CD4-positive, alpha-beta memory T cell (primary cell): ENCODE data around the gene SLC17A1. TPM values are rescaled to one million over a fixed set of nuclear protein-coding genes. Genes with fewer than 3 reads are reported as not detected.

ENCODE experiments used
- CTCF ChIA-PET: fragments of 350-600 bp; sonication (Branson Sonifier 250); formaldehyde crosslinking; loops from one replicate; lab custom pipeline; 2021; ENCODE audit warnings: inconsistent platforms; ENCODE audit not compliant: partially characterized antibody; lab: Charles Lee
- POLR2A ChIA-PET: fragments of 350-600 bp; sonication (Branson Sonifier 250); formaldehyde crosslinking; loops from one replicate; lab custom pipeline; 2021; ENCODE audit not compliant: partially characterized antibody; lab: Charles Lee
- DNase-seq, 5 donors: peaks; one replicate each; pipeline versions ENCODE4 v3.0.0 to v3.0.0-alpha.2; 2020 to 2022; ENCODE audit warnings: mixed read lengths in 1 of 5
- H3K27ac ChIP-seq: one replicate; pipeline ENCODE4 v1.7.0; 2013; ENCODE audit warnings: low read depth, low read length
- H3K27me3 ChIP-seq: 2 replicates; pipeline ENCODE4 v1.7.0; 2013; ENCODE audit warnings: mild to moderate bottlenecking, low read length, moderate library complexity; ENCODE audit not compliant: insufficient read depth
- H3K36me3 ChIP-seq: 2 replicates; pipeline ENCODE4 v1.7.0; 2013; ENCODE audit warnings: mild to moderate bottlenecking, low read length, moderate library complexity; ENCODE audit not compliant: insufficient read depth
- H3K4me1 ChIP-seq: 2 replicates; pipeline ENCODE4 v1.7.0; 2013; ENCODE audit warnings: mild to moderate bottlenecking, low read length, moderate library complexity; ENCODE audit not compliant: insufficient read depth
- H3K4me3 ChIP-seq, 2 donors: one replicate each; pipeline ENCODE4 v1.7.0; 2013; ENCODE audit warnings: low read length in 2 of 2, mild to moderate bottlenecking in 1 of 2
- H3K9me3 ChIP-seq, 2 donors: one replicate each; pipeline ENCODE4 v1.7.0; 2013; ENCODE audit warnings: low read length in 2 of 2, control low read depth in 1 of 2; ENCODE audit not compliant: control insufficient read depth in 1 of 2
- H3K27ac Mint-ChIP-seq, 7 donors: one replicate each; pipeline ENCODE4 v1.8.0; 2020 to 2021; ENCODE audit warnings: mixed read lengths in 7 of 7, mild to moderate bottlenecking in 6 of 7, inconsistent platforms in 3 of 7, moderate library complexity in 3 of 7
- H3K27me3 Mint-ChIP-seq, 2 donors: one replicate each; pipeline ENCODE4 v1.8.0; 2020 to 2021; ENCODE audit warnings: mixed read lengths in 2 of 2
- H3K36me3 Mint-ChIP-seq, 2 donors: one replicate each; pipeline ENCODE4 v1.8.0; 2020 to 2021; ENCODE audit warnings: mixed read lengths in 2 of 2, inconsistent platforms in 1 of 2, mild to moderate bottlenecking in 1 of 2
- H3K4me1 Mint-ChIP-seq, 4 donors: one replicate each; pipeline ENCODE4 v1.8.0; 2020 to 2021; ENCODE audit warnings: mixed read lengths in 4 of 4, mild to moderate bottlenecking in 1 of 4
- H3K4me3 Mint-ChIP-seq, 8 donors: one replicate each; pipeline ENCODE4 v1.8.0; 2020 to 2021; ENCODE audit warnings: mixed read lengths in 8 of 8, mild to moderate bottlenecking in 7 of 8, moderate library complexity in 6 of 8, inconsistent platforms in 3 of 8
- H3K9me3 Mint-ChIP-seq, 8 donors: one replicate each; pipeline ENCODE4 v1.8.0; 2020 to 2021; ENCODE audit warnings: mixed read lengths in 8 of 8, mild to moderate bottlenecking in 5 of 8, inconsistent platforms in 3 of 8, moderate library complexity in 1 of 8
- intact Hi-C: fragments of 100-400 bp; cut with micrococcal nuclease; formaldehyde crosslinking; loops from one replicate; pipeline ENCODE4 v1.15.1; 2023
- polyA plus RNA-seq, 2 donors: library from polyadenylated mRNA; unstranded; fragments of 300-500 nt; fragmentation: Illumina TruSeq; gene quantifications; one replicate each; pipeline ENCODE4 v1.2.3, GENCODE V29; 2021
- total RNA-seq, 2 experiments: library from RNA; stranded (reverse); gene quantifications; one replicate each; pipeline ENCODE4 v1.2.3, GENCODE V29; 2021

Gene SLC17A1
- total and polyA plus RNA-seq, 4 experiments from 2014 or later, result 0.19 TPM; not detected in 3

- ChIA-PET POLR2A (interaction anchor here (2.5 kb wide), 1 partner anchor 10 kb away, joined by 11 read pairs; no protein-coding TSS in a partner anchor), CTCF (interaction anchor here (1.4 to 3.2 kb wide), 4 partner anchors 8 to 118 kb away, joined by 4 to 21 read pairs (median 4); no protein-coding TSS in a partner anchor)
- intact Hi-C loops, result no loop called here
- H3K4me3 ChIP-seq, result no peak within 1 kb of the TSS
- no peaks in the 10 kb centered on the region for H3K36me3 ChIP-seq
- H3K27me3 ChIP-seq, result no peaks in the 10 kb centered on the region
- H3K27ac Mint-ChIP-seq, result peak within 1 kb of the TSS; percentile 61 to 91 (median 84)
- DNase-seq, result no peak
- H3K9me3 Mint-ChIP-seq, result peaks cover 0 to 3% (median 0%) of the 10 kb centered on the region in 8 donors
- H3K4me1 Mint-ChIP-seq, result peaks cover 19 to 44% (median 35%) of the 10 kb centered on the region in 4 donors
- no peak within 1 kb of the TSS for H3K27ac ChIP-seq
- H3K4me1 ChIP-seq, result peaks cover 35% of the 10 kb centered on the region
- no peaks in the 10 kb centered on the region for H3K9me3 ChIP-seq
- no peaks in the 10 kb centered on the region for H3K36me3 Mint-ChIP-seq
- no peaks in the 10 kb centered on the region for H3K27me3 Mint-ChIP-seq
- peak within 1 kb of the TSS in 7 of 8 donors; percentile 2 to 44 (median 29) for H3K4me3 Mint-ChIP-seq
Observed at GRCh38 chr6:25874118-25874517, 42.3 kb upstream of the SLC17A1 start, which contains the start of gene SLC17A3. Gene SLC17A3, minus strand, starts transcription at chr6:25874243. Its CDS starts 5,856 bp downstream, at chr6:25868387.

DNA sequence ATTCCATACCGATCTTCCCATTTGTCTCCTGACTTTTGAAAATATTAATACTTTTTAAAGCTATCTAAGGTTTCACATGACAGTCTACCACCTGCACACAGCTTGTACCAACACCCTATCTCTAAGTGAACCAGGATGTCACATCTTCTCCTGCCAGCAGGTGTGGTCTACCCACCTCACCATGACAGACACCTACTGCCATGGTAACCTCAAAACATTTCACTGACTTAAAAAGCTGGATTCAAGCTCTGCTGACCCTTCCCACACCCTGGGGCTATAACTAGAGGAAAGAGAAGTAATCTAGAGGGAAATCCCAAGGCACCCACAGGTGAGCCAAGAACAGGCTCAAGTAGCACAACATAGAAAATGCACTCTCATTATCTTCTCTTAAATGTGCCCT is 41.0 kb upstream of the SLC17A1 start:
- no peaks in the 10 kb centered on the region for H3K27me3 ChIP-seq
- H3K4me3 ChIP-seq, result no peak overlapping the region
- Mint-ChIP-seq H3K4me3 (peak overlapping the region in 4 of 8 donors; percentile 0 to 12 (median 8)), H3K36me3 (no peaks in the 10 kb centered on the region), H3K27me3 (no peaks in the 10 kb centered on the region), H3K4me1 (peaks cover 22 to 44% (median 35%) of the 10 kb centered on the region in 4 donors), H3K9me3 (peaks cover 0 to 3% (median 0%) of the 10 kb centered on the region in 8 donors), H3K27ac (peak overlapping the region; percentile 54 to 91 (median 67))
- H3K4me1 ChIP-seq, result peaks cover 35% of the 10 kb centered on the region
- no peaks in the 10 kb centered on the region for H3K36me3 ChIP-seq
- ChIA-PET CTCF (interaction anchor here (1.3 to 3.2 kb wide), 4 partner anchors 10 to 155 kb away, joined by 3 to 21 read pairs (median 4); no protein-coding TSS in a partner anchor), POLR2A (interaction anchor here (1.0 to 2.5 kb wide), 4 partner anchors 9 to 147 kb away, joined by 3 to 11 read pairs (median 4); a partner anchor contains a TSS)
- no peak overlapping the region for H3K27ac ChIP-seq
- peak; percentile 57 to 71 (median 65) for DNase-seq
- no peaks in the 10 kb centered on the region for H3K9me3 ChIP-seq
- intact Hi-C loops, result no loop called here

- Mint-ChIP-seq H3K9me3 (peaks cover 0 to 4% (median 0%) of the 10 kb centered on the region in 8 donors), H3K27me3 (no peaks in the 10 kb centered on the region), H3K4me1 (peaks cover 37 to 52% (median 49%) of the 10 kb centered on the region in 4 donors), H3K4me3 (no peak overlapping the region), H3K27ac (peak overlapping the region in 2 of 7 donors; percentile 21 to 55), H3K36me3 (no peaks in the 10 kb centered on the region)
- Histone ChIP-seq H3K27ac (no peak overlapping the region), H3K4me1 (peaks cover 45% of the 10 kb centered on the region), H3K27me3 (no peaks in the 10 kb centered on the region), H3K9me3 (no peaks in the 10 kb centered on the region), H3K4me3 (no peak overlapping the region), H3K36me3 (no peaks in the 10 kb centered on the region)
- POLR2A ChIA-PET, result no interaction called here
- no peak for DNase-seq
- intact Hi-C loops, result no loop called here
- CTCF ChIA-PET, result no interaction called here
Observed at GRCh38 chr6:25869840-25870239, 38.0 kb upstream of the SLC17A1 start.

DNA sequence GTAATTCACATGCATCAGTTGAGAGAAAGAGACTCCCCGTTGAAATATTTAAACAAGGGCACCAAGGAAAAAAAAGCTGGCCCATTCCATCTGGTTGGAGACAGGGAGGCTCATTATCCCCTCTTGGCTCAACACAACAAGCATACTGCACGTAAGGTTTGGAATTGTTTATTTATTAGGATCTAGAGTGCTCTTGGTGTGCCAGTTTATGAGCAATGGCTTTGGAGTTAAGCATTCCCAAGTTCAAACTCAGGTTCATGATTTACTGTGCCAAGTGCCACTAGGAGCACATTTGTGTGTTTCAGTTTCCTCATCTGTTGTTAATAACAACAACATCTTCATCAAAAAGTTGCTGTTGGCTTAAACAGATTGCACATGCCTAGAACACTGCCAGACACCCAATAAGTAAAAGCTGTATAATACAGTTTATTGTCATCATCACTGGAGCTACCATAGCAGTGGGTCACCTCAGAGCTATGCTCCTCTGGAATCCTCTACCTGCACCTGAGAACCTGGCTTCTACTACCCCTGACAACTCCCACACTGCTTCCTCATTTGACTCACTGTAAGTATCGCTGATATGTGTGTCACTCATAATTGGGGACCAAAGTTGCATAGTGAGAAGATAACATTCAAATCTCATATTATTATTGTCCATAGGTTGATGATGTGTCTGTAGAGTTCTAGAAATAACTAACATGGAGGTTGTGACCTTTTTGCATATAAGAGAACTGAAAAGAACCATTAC is 36.8 kb upstream of the SLC17A1 start:
- Histone ChIP-seq H3K4me3 (no peak overlapping the region), H3K27me3 (no peaks in the 10 kb centered on the region), H3K9me3 (no peaks in the 10 kb centered on the region), H3K27ac (no peak overlapping the region), H3K36me3 (no peaks in the 10 kb centered on the region), H3K4me1 (peaks cover 37% of the 10 kb centered on the region)
- Mint-ChIP-seq H3K27me3 (peaks cover 4% of the 10 kb centered on the region in 2 donors), H3K36me3 (peaks cover 0 to 6% of the 10 kb centered on the region in 2 donors), H3K9me3 (peaks cover 0 to 10% (median 4%) of the 10 kb centered on the region in 8 donors), H3K4me3 (no peak overlapping the region), H3K4me1 (peaks cover 40 to 52% (median 51%) of the 10 kb centered on the region in 4 donors), H3K27ac (peak overlapping the region in 4 of 7 donors; percentile 23 to 63 (median 38))
- CTCF ChIA-PET, result interaction anchor here (1.0 kb wide), 1 partner anchor 80 kb away, joined by 3 read pairs; no protein-coding TSS in a partner anchor
- POLR2A ChIA-PET, result no interaction called here
- intact Hi-C loops, result no loop called here
- no peak for DNase-seq

DNA sequence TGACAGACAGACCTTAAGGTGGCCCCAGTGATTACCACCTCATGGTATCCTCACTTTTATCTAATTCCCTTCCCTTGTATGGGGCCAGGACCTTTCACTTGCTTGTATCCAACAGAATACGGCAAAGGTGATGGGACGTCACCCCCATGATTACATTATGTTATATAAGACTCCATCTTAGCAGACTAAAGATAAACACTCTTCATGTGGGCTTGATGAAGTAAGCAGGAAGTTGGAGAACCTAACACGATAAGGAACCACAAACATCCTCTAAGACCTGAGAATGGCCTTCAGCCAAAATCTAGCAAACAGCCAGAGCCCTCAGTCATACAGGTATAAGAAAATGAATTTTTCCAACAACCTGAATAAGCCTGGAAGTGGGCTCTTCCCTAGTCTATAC is 34.2 kb upstream of the SLC17A1 start:
- ChIA-PET POLR2A (interaction anchor here (0.7 to 2.8 kb wide), 6 partner anchors 9 to 152 kb away, joined by 3 to 14 read pairs (median 6); a partner anchor contains a TSS), CTCF (interaction anchor here (0.9 to 3.0 kb wide), 4 partner anchors 16 to 146 kb away, joined by 3 to 15 read pairs (median 4); no protein-coding TSS in a partner anchor)
- H3K27ac Mint-ChIP-seq, result peak overlapping the region; percentile 89 to 98 (median 96)
- H3K9me3 Mint-ChIP-seq, result peaks cover 0 to 10% (median 3%) of the 10 kb centered on the region in 8 donors
- H3K27me3 ChIP-seq, result no peaks in the 10 kb centered on the region
- peaks cover 28 to 39% (median 36%) of the 10 kb centered on the region in 4 donors for H3K4me1 Mint-ChIP-seq
- H3K36me3 Mint-ChIP-seq, result peaks cover 0 to 6% of the 10 kb centered on the region in 2 donors
- intact Hi-C loops, result loop anchor here (1.0 kb wide), 1 partner anchor 9 kb away; no protein-coding TSS in a partner anchor
- no peaks in the 10 kb centered on the region for H3K36me3 ChIP-seq
- peaks cover 26% of the 10 kb centered on the region for H3K4me1 ChIP-seq
- H3K27ac ChIP-seq, result peak overlapping the region; percentile 36
- peak overlapping the region in 7 of 8 donors; percentile 29 to 76 (median 72) for H3K4me3 Mint-ChIP-seq
- H3K9me3 ChIP-seq, result no peaks in the 10 kb centered on the region
- peaks cover 4% of the 10 kb centered on the region in 2 donors for H3K27me3 Mint-ChIP-seq
- peak; percentile 75 to 84 (median 79) for DNase-seq
- H3K4me3 ChIP-seq, result no peak overlapping the region

DNA sequence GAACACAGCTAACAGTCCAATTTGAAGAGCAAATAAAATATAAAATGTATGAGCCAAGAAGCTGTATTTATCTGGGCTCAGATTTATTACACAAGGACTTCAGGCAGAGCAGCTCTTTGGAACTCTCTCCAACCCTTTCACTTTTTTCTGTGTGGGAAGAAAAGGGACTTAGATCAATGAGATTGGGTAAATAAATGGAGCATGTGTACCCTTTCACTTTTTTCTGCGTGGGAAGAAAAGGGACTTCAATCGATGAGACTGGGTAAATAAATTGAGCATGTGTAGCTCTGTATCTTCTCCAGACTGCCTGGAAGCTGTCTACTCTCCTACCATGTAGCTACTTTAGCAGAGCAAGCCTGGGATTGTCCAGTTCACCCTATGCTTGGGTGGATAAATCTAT is 31.5 kb upstream of the SLC17A1 start:
- Mint-ChIP-seq H3K36me3 (peaks cover 0 to 8% of the 10 kb centered on the region in 2 donors), H3K9me3 (peaks cover 0 to 8% (median 3%) of the 10 kb centered on the region in 8 donors), H3K4me1 (peaks cover 28 to 42% (median 37%) of the 10 kb centered on the region in 4 donors), H3K4me3 (no peak overlapping the region), H3K27ac (peak overlapping the region in 1 of 7 donors; percentile 97), H3K27me3 (peaks cover 4 to 6% of the 10 kb centered on the region in 2 donors)
- H3K4me1 ChIP-seq, result peaks cover 26% of the 10 kb centered on the region
- POLR2A ChIA-PET, result interaction anchor here (1.3 to 2.8 kb wide), 2 partner anchors 10 to 129 kb away, joined by 3 to 11 read pairs; partner anchors contain the start of gene SLC17A3
- no peak overlapping the region for H3K4me3 ChIP-seq
- no peak for DNase-seq
- H3K36me3 ChIP-seq, result no peaks in the 10 kb centered on the region
- H3K27ac ChIP-seq, result no peak overlapping the region
- CTCF ChIA-PET, result interaction anchor here (0.8 to 1.2 kb wide), 2 partner anchors 18 to 143 kb away, joined by 3 to 4 read pairs; no protein-coding TSS in a partner anchor
- intact Hi-C loops, result no loop called here
- no peaks in the 10 kb centered on the region for H3K9me3 ChIP-seq
- no peaks in the 10 kb centered on the region for H3K27me3 ChIP-seq
